ENCODE data around the gene MYPOP. TPM values are rescaled to one million over a fixed set of nuclear protein-coding genes. Genes with fewer than 3 reads are reported as not detected.

The MYPOP gene
- total and polyA plus RNA-seq, 2 of the 13 experiments (the other 11 are each of a cell fraction or from before 2014, with no cell fraction given), result 2.3 to 2.7 TPM

GRCh38 chr19:45863335-45863839 is 39.0 kb downstream of the MYPOP start (continued):
- TF ChIP-seq ZNF609 (CRISPR knock-in tag; IDR thresholded peaks at IDR 0.05; ENCODE audit: borderline replicate concordance), result no peak
- no peak for TF ChIP-seq NR1H2 (CRISPR knock-in tag; IDR thresholded peaks at IDR 0.05; ENCODE audit: borderline replicate concordance, low read depth)
- TF ChIP-seq REPIN1 (CRISPR knock-in tag; IDR thresholded peaks at IDR 0.05; ENCODE audit: borderline replicate concordance, low read depth), result no peak
- TF ChIP-seq PREB (CRISPR knock-in tag; IDR thresholded peaks at IDR 0.05), result no peak
- TF ChIP-seq DPF2 (CRISPR knock-in tag; IDR thresholded peaks at IDR 0.05; ENCODE audit: borderline replicate concordance, low read depth), result no peak
- no peak for TF ChIP-seq ZNF260 (CRISPR knock-in tag; IDR thresholded peaks at IDR 0.05; ENCODE audit: borderline replicate concordance, low read depth)
- TF ChIP-seq ZFP91 (CRISPR knock-in tag; IDR thresholded peaks at IDR 0.05; ENCODE audit: borderline replicate concordance), result peak; percentile 73; the same call in 1 of the 2 replicates
